OCI-LY1 (cell line): Measurements from ENCODE around the gene ASB15.

ENCODE experiments used
- H2AFZ ChIP-seq: fragments of 200-600 bp; sonication (generic), shearing (Covaris generic); 2 replicates; pipeline ENCODE4 v1.6.0; 2014; ENCODE audit warnings: antibody characterized with exemption, mild to moderate bottlenecking, low read length
- H3F3A ChIP-seq: fragments of 200-600 bp; sonication (generic), shearing (Covaris generic); 2 replicates; pipeline ENCODE4 v1.6.0; 2014; ENCODE audit warnings: mild to moderate bottlenecking, antibody characterized with exemption, low read length, moderate library complexity; ENCODE audit not compliant: insufficient read depth
- H3K27ac ChIP-seq: fragments of 200-600 bp; sonication (generic); 2 replicates; pipeline ENCODE4 v1.5.1; 2014; ENCODE audit warnings: low read length, mixed run types, mild to moderate bottlenecking, low read depth; ENCODE audit not compliant: poor library complexity, severe bottlenecking
- H3K27me3 ChIP-seq: fragments of 200-600 bp; sonication (generic); 2 replicates; pipeline ENCODE4 v1.6.0; 2014; ENCODE audit warnings: antibody characterized with exemption, mild to moderate bottlenecking, low read length, moderate library complexity; ENCODE audit not compliant: insufficient read depth
- H3K36me3 ChIP-seq: fragments of 200-600 bp; sonication (generic); 2 replicates; pipeline ENCODE4 v1.6.1; 2014; ENCODE audit warnings: mild to moderate bottlenecking, antibody characterized with exemption, low read length, moderate library complexity, mixed read lengths; ENCODE audit not compliant: insufficient read depth
- H3K4me1 ChIP-seq: fragments of 200-600 bp; sonication (generic); 2 replicates; pipeline ENCODE4 v1.5.1; 2014; ENCODE audit warnings: mild to moderate bottlenecking, low read length, moderate library complexity; ENCODE audit not compliant: insufficient read depth, severe bottlenecking
- H3K4me2 ChIP-seq: fragments of 200-600 bp; sonication (generic), shearing (Covaris generic); 2 replicates; pipeline ENCODE4 v1.6.1; 2014; ENCODE audit warnings: low read length
- H3K4me3 ChIP-seq: fragments of 200-600 bp; sonication (generic); 2 replicates; pipeline ENCODE4 v1.5.1; 2014; ENCODE audit warnings: low read length, low read depth, mild to moderate bottlenecking, mixed read lengths; ENCODE audit not compliant: poor library complexity, severe bottlenecking
- H3K79me2 ChIP-seq: fragments of 200-600 bp; shearing (Covaris generic); 2 replicates; pipeline ENCODE4 v1.6.1; 2016; ENCODE audit warnings: mixed run types, low read length, mixed read lengths; ENCODE audit not compliant: insufficient read depth
- H3K9ac ChIP-seq: fragments of 200-600 bp; sonication (generic), shearing (Covaris generic); 2 replicates; pipeline ENCODE4 v1.6.1; 2014; ENCODE audit warnings: mild to moderate bottlenecking, low read length, mixed read lengths
- H3K9me2 ChIP-seq: fragments of 200-600 bp; sonication (generic), shearing (Covaris generic); 2 replicates; pipeline ENCODE4 v1.6.1; 2014; ENCODE audit warnings: low read depth, mild to moderate bottlenecking, low read length, mixed read lengths
- H3K9me3 ChIP-seq: fragments of 200-600 bp; shearing (Covaris generic); 2 replicates; pipeline ENCODE4 v1.6.1; 2014; ENCODE audit warnings: low read length, mixed read lengths
- H4K20me1 ChIP-seq: fragments of 200-600 bp; sonication (generic), shearing (Covaris generic); 2 replicates; pipeline ENCODE4 v1.6.0; 2016; ENCODE audit warnings: mild to moderate bottlenecking, low read length; ENCODE audit not compliant: insufficient read depth
- EZH2 ChIP-seq: fragments of 200-600 bp; sonication (generic), shearing (Covaris generic); IDR thresholded peaks from 2 replicates; pipeline ENCODE4 v1.8.0; 2017; ENCODE audit warnings: borderline replicate concordance, mixed run types, mild to moderate bottlenecking, antibody characterized with exemption, low read length, moderate library complexity, mixed read lengths
- TF ChIP-seq, protein P1 (sequence below): fragments of 200-600 bp; sonication (generic), shearing (Covaris generic); IDR thresholded peaks from 2 replicates; pipeline ENCODE4 v1.5.1; 2017; ENCODE audit warnings: mild to moderate bottlenecking, antibody characterized with exemption, low read length, moderate library complexity, mixed read lengths

Gene ASB15

DNA sequence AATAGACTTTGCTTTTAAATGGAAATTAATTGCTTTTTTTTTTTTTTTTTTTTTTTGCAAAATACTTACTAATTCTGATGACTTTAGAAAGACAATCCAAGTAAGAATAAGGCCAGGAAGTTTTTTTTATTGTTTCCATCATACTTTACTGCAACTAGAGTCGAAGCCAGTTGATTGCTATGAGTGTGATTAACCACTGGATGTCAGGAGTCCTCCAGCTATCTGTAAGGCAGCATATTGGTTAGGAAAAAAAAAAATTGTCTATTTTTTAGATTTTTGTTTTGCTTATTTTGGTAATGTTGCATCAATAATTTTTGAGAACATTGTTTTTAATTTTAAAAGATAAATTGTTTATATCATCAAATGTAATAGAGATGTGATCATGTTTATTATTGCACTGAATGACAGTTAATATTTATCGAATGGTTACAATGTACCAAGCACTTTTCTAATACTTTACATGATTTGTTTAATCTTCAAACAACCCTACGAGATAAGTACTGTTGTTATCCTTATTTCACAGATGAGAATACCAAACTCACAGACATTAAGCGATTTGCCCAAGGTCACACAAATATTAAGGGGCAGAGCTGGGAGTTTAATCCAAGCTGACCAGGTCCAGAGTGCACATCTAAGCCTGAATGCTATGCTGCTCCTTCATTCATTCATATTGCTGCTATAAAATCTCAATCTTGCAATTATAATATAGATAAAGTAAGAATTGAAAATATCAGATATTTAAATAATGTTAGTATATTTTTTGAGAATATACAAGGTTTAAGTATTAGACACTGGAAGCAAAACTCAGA, 34.1 kb downstream of the ASB15 start:
- Histone ChIP-seq H3K4me2 (no peak overlapping the region), H3K36me3 (no peaks in the 10 kb centered on the region), H2AFZ (no peak overlapping the region), H3K4me3 (no peak overlapping the region), H3F3A (no peaks in the 10 kb centered on the region), H3K27ac (no peak overlapping the region), H4K20me1 (no peaks in the 10 kb centered on the region), H3K4me1 (no peaks in the 10 kb centered on the region), H3K9me3 (no peaks in the 10 kb centered on the region), H3K9ac (no peak overlapping the region), H3K79me2 (no peaks in the 10 kb centered on the region), H3K9me2 (no peaks in the 10 kb centered on the region), H3K27me3 (no peaks in the 10 kb centered on the region)
- no peak for TF ChIP-seq EZH2
- TF ChIP-seq, protein P1, sequence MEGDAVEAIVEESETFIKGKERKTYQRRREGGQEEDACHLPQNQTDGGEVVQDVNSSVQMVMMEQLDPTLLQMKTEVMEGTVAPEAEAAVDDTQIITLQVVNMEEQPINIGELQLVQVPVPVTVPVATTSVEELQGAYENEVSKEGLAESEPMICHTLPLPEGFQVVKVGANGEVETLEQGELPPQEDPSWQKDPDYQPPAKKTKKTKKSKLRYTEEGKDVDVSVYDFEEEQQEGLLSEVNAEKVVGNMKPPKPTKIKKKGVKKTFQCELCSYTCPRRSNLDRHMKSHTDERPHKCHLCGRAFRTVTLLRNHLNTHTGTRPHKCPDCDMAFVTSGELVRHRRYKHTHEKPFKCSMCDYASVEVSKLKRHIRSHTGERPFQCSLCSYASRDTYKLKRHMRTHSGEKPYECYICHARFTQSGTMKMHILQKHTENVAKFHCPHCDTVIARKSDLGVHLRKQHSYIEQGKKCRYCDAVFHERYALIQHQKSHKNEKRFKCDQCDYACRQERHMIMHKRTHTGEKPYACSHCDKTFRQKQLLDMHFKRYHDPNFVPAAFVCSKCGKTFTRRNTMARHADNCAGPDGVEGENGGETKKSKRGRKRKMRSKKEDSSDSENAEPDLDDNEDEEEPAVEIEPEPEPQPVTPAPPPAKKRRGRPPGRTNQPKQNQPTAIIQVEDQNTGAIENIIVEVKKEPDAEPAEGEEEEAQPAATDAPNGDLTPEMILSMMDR: peak; percentile 67

DNA sequence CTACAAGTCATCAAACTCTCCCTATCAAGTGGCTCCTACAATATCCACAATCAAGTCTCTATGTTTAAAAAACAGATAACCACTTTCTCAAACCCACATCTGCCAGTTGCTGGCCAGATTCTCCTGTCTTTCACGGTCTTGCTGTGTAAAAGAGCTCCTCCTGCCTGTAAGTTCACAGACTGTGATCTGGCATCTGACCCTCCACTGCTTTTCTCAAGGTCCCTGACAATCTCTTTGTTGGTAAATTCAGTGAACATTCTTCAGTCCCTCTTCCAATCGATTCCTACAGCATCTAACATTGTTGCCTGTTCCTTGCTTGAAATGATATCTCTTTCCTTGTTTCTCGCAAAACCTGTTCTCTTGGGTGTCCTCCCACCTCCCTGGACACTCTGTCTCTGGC, 35.6 kb downstream of the ASB15 start:
- no peak for TF ChIP-seq EZH2
- TF ChIP-seq, protein P1: no peak; the same call in 1 of the 2 replicates
- Histone ChIP-seq H3K79me2 (no peaks in the 10 kb centered on the region), H3K4me3 (no peak overlapping the region), H3K4me1 (no peaks in the 10 kb centered on the region), H4K20me1 (no peaks in the 10 kb centered on the region), H2AFZ (no peak overlapping the region), H3K9me2 (no peaks in the 10 kb centered on the region), H3K4me2 (no peak overlapping the region), H3K27me3 (no peaks in the 10 kb centered on the region), H3K9me3 (no peaks in the 10 kb centered on the region), H3K36me3 (no peaks in the 10 kb centered on the region), H3K27ac (no peak overlapping the region), H3F3A (no peaks in the 10 kb centered on the region), H3K9ac (no peak overlapping the region)

DNA sequence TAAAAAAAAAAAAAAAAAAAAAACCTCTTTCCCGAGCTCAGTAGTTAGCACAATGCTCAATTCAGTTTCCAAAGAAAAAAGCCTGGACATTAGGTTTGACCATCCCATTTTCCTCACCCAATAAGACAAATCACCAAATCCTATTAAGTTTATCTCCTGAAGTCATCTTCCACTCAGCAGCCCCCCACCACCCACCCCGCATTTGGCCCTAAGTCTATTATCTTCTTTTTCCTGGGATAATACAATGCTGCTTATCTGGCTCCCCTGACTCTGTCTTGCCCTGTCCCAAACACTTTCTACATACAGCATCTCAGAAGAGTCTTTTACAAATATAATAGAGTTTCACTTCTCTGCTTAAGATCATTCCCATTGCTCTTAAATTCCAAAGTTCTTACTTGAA, 36.3 kb downstream of the ASB15 start:
- Histone ChIP-seq H3K27ac (no peak overlapping the region), H3K36me3 (no peaks in the 10 kb centered on the region), H4K20me1 (no peaks in the 10 kb centered on the region), H2AFZ (no peak overlapping the region), H3F3A (no peaks in the 10 kb centered on the region), H3K79me2 (no peaks in the 10 kb centered on the region), H3K9me2 (no peaks in the 10 kb centered on the region), H3K4me3 (no peak overlapping the region), H3K9ac (no peak overlapping the region), H3K9me3 (no peaks in the 10 kb centered on the region), H3K4me1 (no peaks in the 10 kb centered on the region), H3K27me3 (no peaks in the 10 kb centered on the region; the same call in 1 of the 2 replicates), H3K4me2 (no peak overlapping the region)
- TF ChIP-seq EZH2: no peak
- TF ChIP-seq, protein P1: no peak
